Thoracic aorta (tissue), 2 donors: Measurements from ENCODE around the gene MLIP. TPM values are rescaled to one million over a fixed set of nuclear protein-coding genes. Genes with fewer than 3 reads are reported as not detected.

Experiments used
- ATAC-seq: fragments of 150-250 bp; one replicate; pipeline ENCODE4 v1.8.0; 2017; ENCODE audit warnings: low read depth; ENCODE audit not compliant: insufficient number of reproducible peaks, low FRiP score
- DNase-seq: peaks from one replicate; pipeline ENCODE4 v3.0.0-alpha.2; 2020; ENCODE audit warnings: low spot score
- H3K27ac ChIP-seq, 2 donors: fragments of 200-600 bp; sonication (generic); 1 replicate in 1 of 2; 2 replicates in 1 of 2; pipeline ENCODE4 v1.5.1; 2016; ENCODE audit warnings: mild to moderate bottlenecking in 2 of 2, moderate library complexity in 2 of 2
- H3K27me3 ChIP-seq: fragments of 200-600 bp; sonication (generic); replicated peaks from 2 replicates; pipeline ENCODE4 v1.6.0; 2016; ENCODE audit warnings: mild to moderate bottlenecking; ENCODE audit not compliant: insufficient read depth
- H3K36me3 ChIP-seq: fragments of 200-600 bp; sonication (generic); one replicate; pipeline ENCODE4 v1.5.1; 2016
- H3K4me1 ChIP-seq, 2 donors: fragments of 200-600 bp; sonication (generic); 1 replicate in 1 of 2; 2 replicates in 1 of 2; pipeline versions ENCODE4 v1.5.1 to v1.6.0; 2016; ENCODE audit warnings: low read depth in 2 of 2, mild to moderate bottlenecking in 1 of 2; ENCODE audit not compliant: control insufficient read depth in 1 of 2
- H3K4me3 ChIP-seq: fragments of 200-600 bp; sonication (generic); 2 replicates; pipeline ENCODE4 v1.5.1; 2016; ENCODE audit warnings: mild to moderate bottlenecking
- H3K9me3 ChIP-seq: fragments of 200-600 bp; sonication (generic); 2 replicates; pipeline ENCODE4 v1.5.1; 2016
- total RNA-seq, 2 donors: library from RNA; depleted of rRNA; stranded (reverse); fragments of >200 nt; gene quantifications; one replicate each; pipeline versions ENCODE4 v1.1.0 to v1.2.3, GENCODE V29; 2016
- TF ChIP-seq, protein P1 (sequence below): fragments of 200-600 bp; sonication (generic); IDR thresholded peaks from one replicate; pipeline ENCODE4 v1.5.1; 2019; ENCODE audit warnings: antibody characterized with exemption

The MLIP gene
- total RNA-seq, 2 donors from 2014 or later = 1.8 TPM; not detected in 1

- TF ChIP-seq, protein P1, sequence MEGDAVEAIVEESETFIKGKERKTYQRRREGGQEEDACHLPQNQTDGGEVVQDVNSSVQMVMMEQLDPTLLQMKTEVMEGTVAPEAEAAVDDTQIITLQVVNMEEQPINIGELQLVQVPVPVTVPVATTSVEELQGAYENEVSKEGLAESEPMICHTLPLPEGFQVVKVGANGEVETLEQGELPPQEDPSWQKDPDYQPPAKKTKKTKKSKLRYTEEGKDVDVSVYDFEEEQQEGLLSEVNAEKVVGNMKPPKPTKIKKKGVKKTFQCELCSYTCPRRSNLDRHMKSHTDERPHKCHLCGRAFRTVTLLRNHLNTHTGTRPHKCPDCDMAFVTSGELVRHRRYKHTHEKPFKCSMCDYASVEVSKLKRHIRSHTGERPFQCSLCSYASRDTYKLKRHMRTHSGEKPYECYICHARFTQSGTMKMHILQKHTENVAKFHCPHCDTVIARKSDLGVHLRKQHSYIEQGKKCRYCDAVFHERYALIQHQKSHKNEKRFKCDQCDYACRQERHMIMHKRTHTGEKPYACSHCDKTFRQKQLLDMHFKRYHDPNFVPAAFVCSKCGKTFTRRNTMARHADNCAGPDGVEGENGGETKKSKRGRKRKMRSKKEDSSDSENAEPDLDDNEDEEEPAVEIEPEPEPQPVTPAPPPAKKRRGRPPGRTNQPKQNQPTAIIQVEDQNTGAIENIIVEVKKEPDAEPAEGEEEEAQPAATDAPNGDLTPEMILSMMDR = no peak
- Histone ChIP-seq H3K4me3 (no peak overlapping the region), H3K27me3 (no peaks in the 10 kb centered on the region), H3K36me3 (no peaks in the 10 kb centered on the region), H3K27ac (no peak overlapping the region), H3K4me1 (no peaks in the 10 kb centered on the region), H3K9me3 (no peaks in the 10 kb centered on the region)
- ATAC-seq (no peak), DNase-seq (no peak)
Observed at GRCh38 chr6:54083287-54083686, 28.0 kb upstream of the MLIP start.

- no peak for ATAC-seq
- no peaks in the 10 kb centered on the region for H3K36me3 ChIP-seq
- H3K27ac ChIP-seq = no peak overlapping the region
- TF ChIP-seq, protein P1 = no peak
- H3K4me1 ChIP-seq = no peaks in the 10 kb centered on the region
- DNase-seq = no peak
- no peaks in the 10 kb centered on the region for H3K27me3 ChIP-seq
- H3K9me3 ChIP-seq = no peaks in the 10 kb centered on the region
- no peak overlapping the region for H3K4me3 ChIP-seq
Observed at GRCh38 chr6:54084231-54084630, 27.0 kb upstream of the MLIP start.

- Histone ChIP-seq H3K4me1 (no peaks in the 10 kb centered on the region), H3K9me3 (no peaks in the 10 kb centered on the region), H3K36me3 (no peaks in the 10 kb centered on the region), H3K27me3 (no peaks in the 10 kb centered on the region), H3K27ac (no peak overlapping the region), H3K4me3 (no peak overlapping the region)
- TF ChIP-seq, protein P1 = no peak
- DNase-seq = no peak
- no peak for ATAC-seq
Observed at GRCh38 chr6:54085047-54085446, 26.2 kb upstream of the MLIP start.

- Histone ChIP-seq H3K36me3 (no peaks in the 10 kb centered on the region), H3K9me3 (no peaks in the 10 kb centered on the region), H3K27me3 (no peaks in the 10 kb centered on the region), H3K27ac (no peak overlapping the region), H3K4me3 (no peak overlapping the region), H3K4me1 (no peaks in the 10 kb centered on the region)
- DNase-seq = no peak
- TF ChIP-seq, protein P1 = no peak
- ATAC-seq = no peak
Observed at GRCh38 chr6:54085541-54085940, 25.7 kb upstream of the MLIP start.

DNA sequence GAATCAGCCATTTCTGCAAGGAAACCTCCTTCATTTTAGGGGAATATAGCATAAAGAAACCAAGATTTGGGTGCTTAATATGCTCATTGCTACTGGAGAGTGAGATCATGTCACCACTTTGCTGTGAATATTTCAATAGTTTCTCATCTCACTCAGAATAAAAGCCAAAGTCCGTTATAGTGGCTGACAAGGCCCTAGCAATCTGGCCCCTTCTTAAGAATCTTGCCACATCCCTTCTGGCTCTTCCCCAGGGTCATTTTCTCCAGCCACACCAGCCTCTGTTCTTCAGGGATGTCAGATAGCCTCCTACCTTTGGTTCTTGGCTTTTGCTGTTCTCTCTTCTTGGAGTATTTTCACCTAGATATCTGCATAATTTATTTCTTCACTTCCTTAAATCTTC lies 24.8 kb upstream of the MLIP start:
- Histone ChIP-seq H3K27me3 (no peaks in the 10 kb centered on the region), H3K4me1 (no peaks in the 10 kb centered on the region), H3K9me3 (no peaks in the 10 kb centered on the region), H3K4me3 (no peak overlapping the region), H3K36me3 (no peaks in the 10 kb centered on the region), H3K27ac (no peak overlapping the region)
- ATAC-seq (no peak), DNase-seq (no peak)
- TF ChIP-seq, protein P1 = no peak
